ENCODE measurements around the gene MYL11.

GRCh38 chr16:30416624-30417528, 42.3 kb downstream of the MYL11 start:
- TF ChIP-seq CTCF (IDR thresholded peaks at IDR 0.05; ENCODE audit: borderline replicate concordance, extremely low read depth, low read length, poor library complexity, severe bottlenecking), result no peak
- TF ChIP-seq EZH2 (IDR thresholded peaks at IDR 0.05; ENCODE audit: borderline replicate concordance, low read depth, low read length, severe bottlenecking), result no peak
